HFF-Myc (cell line): ENCODE results near the gene SLC16A9.

Source experiments
- DNase-seq: peaks from one replicate; pipeline ENCODE4 v3.0.0-alpha.2; 2011; ENCODE audit warnings: low read depth; ENCODE audit errors: extremely low read depth
- H3K4me3 ChIP-seq: replicated peaks from 2 replicates; pipeline ENCODE4 v1.5.1; 2011; ENCODE audit warnings: low read depth, mild to moderate bottlenecking, control low read depth, low read length
- TF ChIP-seq, protein P1 (sequence below): IDR thresholded peaks from 2 replicates; pipeline ENCODE4 v1.5.1; 2012; ENCODE audit warnings: mild to moderate bottlenecking, low read depth, low read length, control low read depth; ENCODE audit errors: missing control alignments

Gene SLC16A9

DNA sequence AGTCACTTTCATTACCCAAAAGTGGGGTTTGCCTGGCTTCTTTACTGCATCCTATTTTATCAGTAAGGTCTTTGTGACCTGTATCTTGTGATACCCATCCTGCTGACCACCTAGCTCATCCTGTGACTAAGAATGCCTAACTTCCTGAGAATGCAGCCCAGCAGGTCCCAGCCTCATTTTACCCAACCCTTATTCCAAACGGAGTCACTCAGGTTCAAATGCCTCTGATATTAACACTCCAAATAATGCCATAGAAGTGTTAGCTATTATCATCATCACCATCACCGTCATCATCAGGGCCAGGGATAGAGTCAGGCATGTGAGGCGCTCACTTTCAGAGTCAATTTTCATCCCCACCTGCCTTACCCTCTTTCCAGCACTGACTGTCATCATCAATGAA lies 85.5 kb downstream of the SLC16A9 start:
- no peak for DNase-seq
- H3K4me3 ChIP-seq: no peak overlapping the region
- TF ChIP-seq, protein P1, sequence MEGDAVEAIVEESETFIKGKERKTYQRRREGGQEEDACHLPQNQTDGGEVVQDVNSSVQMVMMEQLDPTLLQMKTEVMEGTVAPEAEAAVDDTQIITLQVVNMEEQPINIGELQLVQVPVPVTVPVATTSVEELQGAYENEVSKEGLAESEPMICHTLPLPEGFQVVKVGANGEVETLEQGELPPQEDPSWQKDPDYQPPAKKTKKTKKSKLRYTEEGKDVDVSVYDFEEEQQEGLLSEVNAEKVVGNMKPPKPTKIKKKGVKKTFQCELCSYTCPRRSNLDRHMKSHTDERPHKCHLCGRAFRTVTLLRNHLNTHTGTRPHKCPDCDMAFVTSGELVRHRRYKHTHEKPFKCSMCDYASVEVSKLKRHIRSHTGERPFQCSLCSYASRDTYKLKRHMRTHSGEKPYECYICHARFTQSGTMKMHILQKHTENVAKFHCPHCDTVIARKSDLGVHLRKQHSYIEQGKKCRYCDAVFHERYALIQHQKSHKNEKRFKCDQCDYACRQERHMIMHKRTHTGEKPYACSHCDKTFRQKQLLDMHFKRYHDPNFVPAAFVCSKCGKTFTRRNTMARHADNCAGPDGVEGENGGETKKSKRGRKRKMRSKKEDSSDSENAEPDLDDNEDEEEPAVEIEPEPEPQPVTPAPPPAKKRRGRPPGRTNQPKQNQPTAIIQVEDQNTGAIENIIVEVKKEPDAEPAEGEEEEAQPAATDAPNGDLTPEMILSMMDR: no peak

DNA sequence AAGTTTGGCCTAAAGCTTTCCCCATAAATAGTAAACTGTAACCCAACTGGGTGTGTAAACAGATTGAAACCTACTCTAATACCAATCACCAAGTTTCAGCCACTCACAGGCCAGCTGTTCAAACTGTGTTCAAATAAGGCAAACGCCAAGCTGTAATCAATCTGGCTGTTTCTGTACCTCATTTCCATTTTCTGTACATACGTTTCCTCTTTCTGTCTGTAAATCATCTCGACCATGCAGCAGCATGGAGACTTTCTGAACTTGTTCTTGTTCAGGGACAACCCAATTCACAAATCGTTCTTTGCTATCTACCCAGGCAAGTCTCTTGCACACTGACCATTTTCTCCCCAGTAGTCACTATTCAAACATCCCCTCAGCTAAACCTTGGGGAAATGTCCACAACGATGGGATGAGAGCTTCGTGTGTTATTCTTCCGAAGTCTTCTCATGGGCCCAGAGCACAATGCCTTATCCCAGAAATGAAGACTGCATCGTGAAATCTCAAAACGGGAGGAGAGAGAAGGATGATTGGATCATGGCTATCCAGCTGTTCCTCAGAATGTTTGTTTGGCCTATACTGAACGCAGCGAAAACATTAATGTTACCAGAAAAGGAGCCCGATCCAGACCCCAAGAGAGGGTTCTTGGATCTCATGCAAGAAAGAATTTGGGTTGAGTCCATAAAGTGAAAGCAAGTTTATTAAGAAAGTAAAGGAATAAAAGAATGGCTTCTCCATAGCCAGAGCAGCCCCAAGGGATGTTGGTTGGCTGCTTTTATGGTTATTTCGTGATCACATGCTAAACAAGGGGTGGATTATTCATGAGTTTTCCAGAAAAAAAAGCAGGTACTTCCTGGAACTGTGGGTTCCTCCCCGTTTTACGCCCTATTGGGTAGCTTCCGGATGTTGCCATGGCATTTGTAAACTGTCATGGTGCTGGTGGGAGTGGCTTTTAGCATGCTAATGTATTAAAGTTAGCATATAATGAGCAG lies 86.2 kb downstream of the SLC16A9 start:
- DNase-seq: no peak
- H3K4me3 ChIP-seq: no peak overlapping the region
- TF ChIP-seq, protein P1: no peak

DNA sequence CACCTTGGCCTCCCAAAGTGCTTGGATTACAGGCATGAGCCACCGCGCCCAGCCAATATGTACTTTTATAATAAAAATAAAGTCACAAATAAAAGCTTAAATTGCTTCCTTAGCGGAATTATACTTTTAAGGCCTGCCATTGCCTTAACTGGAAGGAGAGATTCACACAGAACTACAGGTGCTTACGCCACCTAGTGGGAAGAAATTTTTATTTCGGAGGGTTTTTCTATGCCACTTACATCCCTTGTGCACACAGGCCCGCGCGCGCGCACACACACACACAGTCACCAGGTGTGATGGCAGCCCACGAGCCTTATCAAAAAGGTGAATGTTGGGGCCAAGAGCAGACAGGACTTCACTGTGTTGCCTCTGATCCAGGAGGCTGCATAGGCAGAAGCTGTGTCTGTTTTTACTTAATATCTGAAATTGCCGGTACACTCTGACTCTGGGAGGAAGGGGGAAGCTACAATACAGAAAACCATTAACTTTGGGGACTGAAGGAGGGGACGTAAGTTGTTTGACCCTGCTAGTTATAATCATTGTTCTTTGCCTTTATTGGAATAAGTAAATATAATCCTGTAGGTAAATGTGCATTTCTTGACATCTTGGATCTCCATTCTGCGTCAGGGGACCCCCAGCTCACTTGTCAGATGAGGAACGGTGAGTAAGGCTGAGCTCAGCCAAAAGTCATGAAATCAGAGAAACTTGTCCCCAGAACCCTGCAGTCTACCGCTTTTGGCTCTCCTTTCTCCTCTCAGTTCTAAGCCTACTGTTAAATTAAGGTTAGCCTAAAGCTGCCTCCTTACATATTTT lies 87.1 kb downstream of the SLC16A9 start:
- TF ChIP-seq, protein P1: peak; percentile 46
- DNase-seq: peak; percentile 20
- H3K4me3 ChIP-seq: no peak overlapping the region

DNA sequence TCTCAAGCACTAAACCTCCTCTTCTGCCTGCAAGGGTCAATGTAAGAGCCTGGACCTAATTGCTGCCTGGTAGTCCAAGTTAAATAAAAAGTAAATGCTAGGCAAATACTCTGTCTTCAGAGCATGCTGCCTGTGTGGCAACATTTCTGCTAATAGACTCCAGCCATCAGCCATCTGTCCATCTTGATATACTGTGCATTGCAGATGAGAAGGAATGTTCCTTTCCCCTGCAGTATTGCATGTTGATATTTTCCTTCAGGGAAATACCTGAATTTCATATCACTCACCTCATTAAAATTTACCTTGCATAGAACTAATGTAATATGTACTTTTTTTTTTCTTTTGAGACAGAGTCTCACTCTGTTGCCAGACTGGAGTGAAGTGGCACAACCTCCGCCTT lies 87.9 kb downstream of the SLC16A9 start:
- TF ChIP-seq, protein P1: no peak
- no peak for DNase-seq
- no peak overlapping the region for H3K4me3 ChIP-seq

DNA sequence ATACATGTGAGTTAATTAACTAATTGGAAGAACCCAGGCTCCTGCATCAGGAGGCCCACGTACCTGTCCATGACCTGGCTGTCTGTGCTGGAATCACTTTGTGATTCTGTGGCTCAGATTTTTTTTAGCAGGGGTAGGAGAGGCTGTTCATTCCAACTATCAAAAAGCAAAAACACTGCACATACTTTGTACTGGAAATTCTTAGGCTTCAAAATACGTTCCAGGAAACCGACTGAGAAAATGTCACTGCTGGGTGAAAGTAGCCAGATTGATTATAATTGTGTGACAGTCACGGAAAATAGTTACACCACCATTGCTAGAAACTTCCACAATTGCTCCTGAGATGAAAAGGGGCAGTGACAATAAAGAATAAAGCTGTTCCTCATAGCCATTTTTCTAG lies 91.0 kb downstream of the SLC16A9 start:
- TF ChIP-seq, protein P1: no peak
- no peak for DNase-seq
- H3K4me3 ChIP-seq: no peak overlapping the region

DNA sequence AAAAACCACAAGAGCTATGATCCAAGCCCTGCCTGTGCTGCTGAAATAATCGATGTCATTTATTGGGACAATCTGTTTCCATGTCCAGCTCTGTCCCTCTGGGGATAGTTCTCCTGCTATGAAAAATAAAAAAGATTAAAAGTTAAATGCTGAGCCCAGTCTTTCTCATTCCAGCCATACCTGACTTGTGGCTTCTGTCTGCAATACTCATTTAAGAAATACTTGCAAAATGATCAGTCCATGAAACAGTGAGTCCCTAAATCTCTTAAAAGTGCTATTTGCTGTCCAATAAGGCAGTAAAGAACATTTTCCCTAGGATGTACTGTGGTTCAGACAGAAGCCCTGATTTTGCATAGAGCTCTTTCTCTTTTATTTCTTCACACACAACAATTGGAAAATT lies 91.7 kb downstream of the SLC16A9 start:
- no peak for DNase-seq
- no peak overlapping the region for H3K4me3 ChIP-seq
- TF ChIP-seq, protein P1: no peak
